Measurements from ENCODE around the gene ARMC2.

ARMC2 gene

GRCh38 chr6:109008537-109009235, 160.5 kb downstream of the ARMC2 start:
- DNase-seq (ENCODE audit: low read depth), result no peak
- TF ChIP-seq CTCF (IDR thresholded peaks at IDR 0.05; ENCODE audit: control insufficient read depth, extremely low read depth, insufficient read depth), result no peak
- peak overlapping the region; percentile 91 for H3K4me3 ChIP-seq (ENCODE audit: low read depth, low read length)

GRCh38 chr6:109009236-109009961, 161.2 kb downstream of the ARMC2 start:
- DNase-seq (ENCODE audit: low read depth), result no peak
- TF ChIP-seq CTCF (IDR thresholded peaks at IDR 0.05; ENCODE audit: control insufficient read depth, extremely low read depth, insufficient read depth), result no peak
- H3K4me3 ChIP-seq (ENCODE audit: low read depth, low read length), result peak overlapping the region; percentile 91

GRCh38 chr6:109009962-109010704, 161.9 kb downstream of the ARMC2 start:
- H3K4me3 ChIP-seq (ENCODE audit: low read depth, low read length), result peak overlapping the region; percentile 91
- TF ChIP-seq CTCF (IDR thresholded peaks at IDR 0.05; ENCODE audit: control insufficient read depth, extremely low read depth, insufficient read depth), result no peak
- DNase-seq (ENCODE audit: low read depth), result no peak

GRCh38 chr6:109010705-109011102, 162.5 kb downstream of the ARMC2 start:
- no peak for TF ChIP-seq CTCF (IDR thresholded peaks at IDR 0.05; ENCODE audit: control insufficient read depth, extremely low read depth, insufficient read depth)
- H3K4me3 ChIP-seq (ENCODE audit: low read depth, low read length), result peak overlapping the region; percentile 91
- DNase-seq (ENCODE audit: low read depth), result peak; percentile 73

GRCh38 chr6:109013656-109014305, 165.6 kb downstream of the ARMC2 start:
- no peak overlapping the region for H3K4me3 ChIP-seq (ENCODE audit: low read depth, low read length)
- no peak for DNase-seq (ENCODE audit: low read depth)
- no peak for TF ChIP-seq CTCF (IDR thresholded peaks at IDR 0.05; ENCODE audit: control insufficient read depth, extremely low read depth, insufficient read depth)

GRCh38 chr6:109014606-109015005, 166.4 kb downstream of the ARMC2 start:
- TF ChIP-seq CTCF (IDR thresholded peaks at IDR 0.05; ENCODE audit: control insufficient read depth, extremely low read depth, insufficient read depth), result no peak
- no peak for DNase-seq (ENCODE audit: low read depth)
- H3K4me3 ChIP-seq (ENCODE audit: low read depth, low read length), result no peak overlapping the region

All from LNCaP clone FGC (cell line).